ENCODE measurements around the gene KRT17. TPM values are rescaled to one million over a fixed set of nuclear protein-coding genes. Genes with fewer than 3 reads are reported as not detected.

The KRT17 gene
- not detected for total RNA-seq

DNA sequence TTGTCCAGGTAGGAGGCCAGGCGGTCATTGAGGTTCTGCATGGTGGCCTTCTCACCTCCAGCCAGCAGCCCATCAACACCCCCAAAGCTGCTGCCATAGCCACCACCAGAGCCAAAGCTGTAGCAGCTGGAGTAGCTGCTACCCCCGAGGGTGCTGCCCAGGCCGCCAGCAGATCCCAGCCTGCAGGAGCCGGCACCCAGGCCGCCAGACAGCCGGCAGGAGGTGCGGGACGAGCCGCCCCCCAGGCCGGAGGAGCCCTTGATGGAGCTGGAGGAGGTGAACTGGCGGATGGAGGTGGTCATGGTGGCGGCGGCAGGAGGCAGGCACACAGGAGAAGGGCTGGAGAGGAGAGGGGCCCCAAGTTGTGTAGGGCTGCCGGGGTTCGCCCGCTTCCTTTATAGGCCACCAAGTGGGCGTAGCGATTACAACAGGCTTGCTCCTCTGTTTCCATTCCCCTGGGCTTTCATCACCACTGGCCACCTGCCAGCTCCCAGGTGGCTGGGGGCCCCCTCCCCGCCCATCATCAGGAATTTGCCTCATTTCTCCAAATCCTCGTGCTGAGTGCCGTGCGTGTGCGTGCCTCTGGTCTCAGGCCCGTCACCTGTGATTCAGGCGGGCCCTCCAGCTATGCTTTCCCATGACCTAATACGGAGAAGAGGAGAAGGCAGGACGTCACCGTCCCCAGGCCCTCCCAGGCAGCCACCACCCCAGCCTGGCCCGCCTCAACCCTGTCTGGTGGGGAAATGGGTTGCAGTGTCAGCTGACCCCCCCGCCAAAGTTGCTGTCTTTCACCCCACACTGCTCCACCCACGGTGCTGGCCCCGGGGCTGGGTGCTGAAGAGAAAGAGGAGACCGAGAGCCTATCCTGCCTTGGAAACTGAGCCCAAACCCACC is at the start of gene KRT17:
TSS of gene KRT17 (minus strand) at position 368 of the 894 bp plus-strand sequence. CDS start at position 302, 66 bp downstream.
- Mint-ChIP-seq H3K4me3 (no peak within 1 kb of the TSS), H3K27ac (no peak within 1 kb of the TSS), H3K9me3 (no peaks in the 10 kb centered on the region), H3K27me3 (no peaks in the 10 kb centered on the region), H3K4me1 (no peaks in the 10 kb centered on the region), H3K36me3 (no peaks in the 10 kb centered on the region)
- no peak for DNase-seq

DNA sequence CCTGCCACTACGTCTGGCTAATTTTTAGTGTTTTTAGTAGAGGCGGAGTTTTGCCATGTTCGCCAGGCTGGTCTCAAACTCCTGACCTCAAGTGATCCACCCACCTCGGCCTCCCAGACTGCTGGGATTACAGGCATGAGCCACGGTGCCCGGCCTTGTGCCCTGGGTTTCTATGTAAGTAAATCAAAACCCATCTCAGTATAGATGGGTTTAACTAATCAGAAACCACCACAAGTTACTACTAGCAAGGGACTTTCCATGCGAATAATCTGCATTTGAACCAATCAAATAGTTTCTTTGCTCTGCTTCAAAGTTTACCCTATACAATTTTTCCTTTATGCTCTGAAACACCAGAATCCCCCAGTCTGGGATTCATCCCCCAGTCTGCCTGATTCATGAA is 47.8 kb upstream of the KRT17 start:
- no peaks in the 10 kb centered on the region for H3K27me3 Mint-ChIP-seq
- H3K4me1 Mint-ChIP-seq: peaks cover 36% of the 10 kb centered on the region
- H3K4me3 Mint-ChIP-seq: no peak overlapping the region
- peaks cover 5% of the 10 kb centered on the region for H3K9me3 Mint-ChIP-seq
- H3K36me3 Mint-ChIP-seq: peaks cover 4% of the 10 kb centered on the region
- H3K27ac Mint-ChIP-seq: peak overlapping the region; percentile 23
- no peak for DNase-seq

DNA sequence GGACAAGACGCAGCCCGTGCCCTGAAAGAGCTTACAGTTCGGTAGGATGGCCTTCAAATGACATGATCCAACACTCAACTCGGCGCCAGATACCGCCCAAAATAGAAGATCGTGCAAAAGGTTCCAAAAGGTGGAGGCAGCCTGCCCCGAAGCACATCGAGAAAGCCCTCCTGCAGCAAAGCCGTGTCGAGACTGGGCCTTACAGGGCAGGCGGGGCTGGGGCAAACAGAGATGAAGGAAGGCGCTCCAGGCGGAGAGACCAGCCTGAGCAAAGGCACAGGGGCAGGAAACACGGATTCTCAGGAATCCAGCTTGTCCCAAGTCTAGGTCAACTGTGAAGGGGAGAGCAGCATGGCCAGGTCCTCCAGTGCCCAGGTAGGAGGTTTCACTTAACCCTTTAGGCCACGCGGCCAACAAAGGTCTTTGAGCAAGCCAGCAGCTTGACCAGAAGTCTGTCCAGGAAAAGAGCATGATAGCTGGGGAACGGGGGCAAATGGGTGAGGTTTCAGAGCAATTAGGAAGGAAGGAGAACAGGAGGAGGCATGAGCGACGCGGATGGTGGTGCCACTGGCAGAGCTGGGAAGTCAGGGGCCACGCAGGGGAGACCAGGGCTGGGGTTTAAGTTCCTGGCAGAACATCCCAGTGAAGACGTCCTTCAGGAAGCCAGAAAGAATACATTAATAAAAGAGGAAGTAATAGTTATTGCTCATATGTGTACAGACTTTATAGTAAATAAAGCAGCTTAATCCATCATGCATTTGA is 43.1 kb upstream of the KRT17 start:
- Mint-ChIP-seq H3K4me3 (peak overlapping the region; percentile 67), H3K27me3 (peaks cover 3% of the 10 kb centered on the region), H3K36me3 (no peaks in the 10 kb centered on the region), H3K9me3 (peaks cover under 1% of the 10 kb centered on the region), H3K27ac (peak overlapping the region; percentile 98), H3K4me1 (peaks cover 42% of the 10 kb centered on the region)
- DNase-seq: no peak

DNA sequence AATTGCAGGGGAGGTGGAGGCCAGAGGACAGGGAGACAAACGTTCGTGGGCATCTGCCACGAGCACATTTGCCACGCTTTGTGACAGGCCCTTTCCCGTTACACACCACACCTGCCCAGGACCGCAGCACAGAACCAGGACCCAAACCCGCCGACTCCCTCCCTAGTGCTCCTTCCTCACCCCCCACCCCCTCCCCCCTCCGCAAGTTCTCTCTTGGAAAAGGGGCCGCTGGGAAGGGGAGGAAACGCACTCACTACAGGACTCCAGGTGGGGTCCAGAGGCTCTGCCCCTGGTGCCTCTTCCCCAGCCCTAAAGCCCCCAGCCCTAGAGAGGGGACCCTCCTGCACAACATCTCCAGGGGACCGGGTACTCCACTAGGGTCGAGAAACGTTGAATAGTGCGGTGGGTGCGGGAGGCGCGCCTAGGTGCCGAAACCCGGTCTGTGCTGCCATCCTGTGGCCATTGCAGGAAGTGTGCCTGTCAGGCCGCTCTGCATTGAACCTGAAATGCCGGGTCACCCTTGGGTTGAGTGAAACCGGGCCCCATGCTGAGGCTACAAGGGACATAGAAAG is 42.4 kb upstream of the KRT17 start:
- H3K27ac Mint-ChIP-seq: peak overlapping the region; percentile 98
- peaks cover 37% of the 10 kb centered on the region for H3K4me1 Mint-ChIP-seq
- peak overlapping the region; percentile 79 for H3K4me3 Mint-ChIP-seq
- peaks cover 3% of the 10 kb centered on the region for H3K27me3 Mint-ChIP-seq
- H3K9me3 Mint-ChIP-seq: no peaks in the 10 kb centered on the region
- H3K36me3 Mint-ChIP-seq: no peaks in the 10 kb centered on the region
- peak; percentile 87 for DNase-seq

DNA sequence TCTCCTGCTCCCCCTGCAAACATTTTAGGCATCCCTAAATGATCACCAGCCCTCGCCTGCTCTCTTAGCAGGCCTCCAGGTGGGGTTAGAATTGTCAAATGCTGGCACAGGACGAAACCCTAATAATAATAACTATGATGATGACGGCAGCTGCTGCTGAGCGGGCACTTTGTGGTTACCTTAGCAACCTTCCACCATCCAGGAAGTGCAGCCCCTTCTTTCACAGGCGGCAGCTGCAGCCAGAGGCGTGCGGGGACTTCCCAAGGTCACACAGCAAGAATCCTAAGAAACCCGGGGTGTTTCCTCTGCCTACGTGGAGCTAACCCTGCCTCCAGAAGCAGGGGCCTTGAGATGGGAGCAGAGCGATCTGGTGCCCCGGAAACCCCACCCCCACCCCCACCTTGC is 41.9 kb upstream of the KRT17 start:
- Mint-ChIP-seq H3K4me1 (peaks cover 37% of the 10 kb centered on the region), H3K4me3 (peak overlapping the region; percentile 79), H3K9me3 (no peaks in the 10 kb centered on the region), H3K36me3 (no peaks in the 10 kb centered on the region), H3K27ac (peak overlapping the region; percentile 98), H3K27me3 (peaks cover 3% of the 10 kb centered on the region)
- peak; percentile 83 for DNase-seq

DNA sequence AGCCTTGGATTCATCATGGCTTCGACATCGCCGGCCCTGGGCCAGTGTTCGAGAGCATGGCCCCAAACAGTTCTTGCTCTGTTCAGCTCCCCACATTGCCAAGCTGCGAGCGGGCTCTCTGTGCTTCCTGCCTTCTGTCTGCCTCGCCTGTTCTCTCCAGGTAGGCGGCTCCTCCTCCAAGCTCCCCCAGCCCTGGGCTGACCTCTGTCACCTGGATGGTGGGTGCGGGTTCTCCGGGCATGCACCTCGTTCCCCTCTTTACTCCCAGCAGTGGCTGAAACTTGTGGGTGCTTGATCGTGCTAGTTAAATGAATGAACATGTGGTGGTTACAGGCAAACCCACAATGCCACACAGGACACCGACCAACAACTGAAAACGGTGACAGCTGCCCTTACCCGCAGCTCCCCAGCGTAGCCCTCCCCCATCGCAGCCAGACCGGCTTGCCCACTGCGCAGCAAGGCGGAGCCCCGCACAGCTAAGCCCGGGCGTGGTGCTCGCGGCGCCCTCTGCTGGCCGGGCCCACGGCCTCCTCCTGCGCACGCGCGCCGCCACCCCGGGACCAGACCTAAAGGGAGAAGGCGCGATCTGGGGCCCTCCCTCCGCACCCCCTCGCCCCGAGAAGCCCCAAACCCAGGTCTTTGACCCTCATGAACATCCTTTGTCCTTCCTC is 41.3 kb upstream of the KRT17 start:
- Mint-ChIP-seq H3K9me3 (no peaks in the 10 kb centered on the region), H3K27me3 (peaks cover 3% of the 10 kb centered on the region)
- DNase-seq: peak; percentile 97

DNA sequence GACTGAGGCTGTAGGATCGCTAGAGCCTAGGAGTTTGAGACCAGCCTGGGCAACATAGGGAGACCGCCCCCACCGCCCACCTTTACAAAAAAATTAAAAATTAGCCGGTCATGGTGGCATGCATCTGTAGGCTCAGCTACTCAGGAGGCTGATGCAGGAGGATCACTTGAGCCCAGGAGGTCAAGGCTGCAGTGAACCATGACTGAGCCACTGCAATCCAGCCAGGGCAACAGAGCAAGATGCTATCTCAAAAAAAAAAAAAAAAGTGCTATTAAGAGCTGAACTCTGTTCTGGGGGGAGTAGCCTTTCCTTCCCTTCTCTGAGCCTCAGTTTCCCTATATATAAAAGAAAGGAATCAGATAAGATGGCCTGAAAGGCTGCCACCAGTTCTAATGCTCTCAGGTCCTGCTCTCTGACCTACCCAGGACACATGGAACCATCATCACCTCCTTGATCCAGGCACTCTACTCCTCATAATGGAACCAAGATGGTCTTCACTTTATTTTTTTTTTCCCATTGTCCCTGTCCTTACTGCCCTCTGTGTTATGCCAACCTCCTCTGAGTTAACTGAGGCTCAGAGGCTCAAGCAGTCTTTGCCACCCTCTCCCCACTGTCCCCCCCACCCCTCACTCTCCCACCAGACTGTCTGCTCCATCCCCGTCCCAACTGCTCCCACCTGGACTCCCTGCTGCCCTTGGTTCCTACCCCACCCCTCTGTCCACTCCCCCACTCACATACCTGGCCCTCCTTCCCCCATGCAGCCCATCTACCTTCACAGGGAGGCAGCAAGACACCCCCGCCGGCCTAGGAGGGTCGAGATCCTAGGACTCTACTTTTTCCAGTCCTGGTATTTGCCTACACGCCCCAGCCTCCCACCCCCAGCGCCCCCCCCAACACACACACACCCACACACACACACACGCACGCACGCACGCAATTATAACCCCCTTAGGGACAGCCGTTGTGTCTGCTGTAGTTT is 40.5 kb upstream of the KRT17 start:
- Mint-ChIP-seq H3K9me3 (no peaks in the 10 kb centered on the region), H3K27me3 (peaks cover 3% of the 10 kb centered on the region), H3K4me1 (peaks cover 35% of the 10 kb centered on the region), H3K36me3 (no peaks in the 10 kb centered on the region), H3K27ac (peak overlapping the region; percentile 98), H3K4me3 (peak overlapping the region; percentile 79)
- DNase-seq: no peak

More for the DNA sequence above, 41.3 kb upstream of the KRT17 start:
- Mint-ChIP-seq H3K4me3 (peak overlapping the region; percentile 79), H3K36me3 (no peaks in the 10 kb centered on the region), H3K27ac (peak overlapping the region; percentile 98), H3K4me1 (peaks cover 37% of the 10 kb centered on the region)

DNA sequence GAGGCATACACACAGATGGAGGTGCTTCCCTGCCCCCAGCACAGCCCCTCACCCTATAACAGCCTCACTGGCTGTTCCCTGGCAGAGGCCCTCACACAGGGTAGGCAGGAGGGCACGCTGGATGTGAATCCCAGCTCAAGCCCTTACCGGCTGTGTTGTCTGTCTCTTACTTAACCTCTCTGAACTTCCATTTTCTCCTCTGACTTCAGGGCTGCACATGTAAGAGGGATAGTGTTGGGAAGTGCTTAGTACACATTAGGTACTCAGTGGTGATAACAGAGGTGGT is 39.7 kb upstream of the KRT17 start:
- Mint-ChIP-seq H3K4me1 (peaks cover 28% of the 10 kb centered on the region), H3K4me3 (no peak overlapping the region), H3K27ac (no peak overlapping the region), H3K9me3 (no peaks in the 10 kb centered on the region), H3K27me3 (peaks cover 3% of the 10 kb centered on the region), H3K36me3 (no peaks in the 10 kb centered on the region)
- DNase-seq: no peak

DNA sequence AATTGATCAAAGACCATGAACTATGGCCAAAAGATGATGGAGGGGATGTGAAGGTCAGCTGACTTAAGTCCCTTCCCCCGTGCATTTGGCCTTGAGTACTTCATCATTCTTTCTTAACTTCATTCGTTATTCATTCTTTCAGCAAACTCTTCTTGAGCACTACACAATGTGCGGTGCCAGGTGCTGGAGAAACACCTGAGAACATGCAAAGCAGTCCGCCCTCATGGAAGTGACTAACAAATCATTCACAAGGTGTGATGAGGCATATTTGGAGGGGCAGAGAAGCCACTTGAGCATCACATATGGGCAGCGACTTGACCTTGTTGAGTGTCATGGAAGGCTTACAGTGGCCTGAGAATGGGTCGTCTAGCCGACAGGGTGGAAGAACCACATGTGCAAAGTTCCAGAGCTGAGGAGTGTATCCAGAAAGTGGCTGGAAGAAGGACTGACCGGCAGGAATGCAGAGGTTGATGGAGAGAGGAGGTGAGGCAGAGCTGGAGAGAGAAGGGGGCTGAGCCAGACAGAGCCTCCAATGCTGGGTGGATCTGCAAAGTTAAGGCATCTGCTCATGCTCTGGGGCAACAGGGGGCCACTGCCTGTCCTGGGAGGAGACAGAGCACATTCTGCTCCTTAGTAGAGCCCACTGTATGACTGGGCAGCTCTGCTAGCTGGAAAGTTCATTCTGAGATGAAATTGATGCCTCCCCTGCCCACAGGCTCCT is 39.2 kb upstream of the KRT17 start:
- Mint-ChIP-seq H3K27ac (no peak overlapping the region), H3K36me3 (no peaks in the 10 kb centered on the region), H3K4me1 (peaks cover 25% of the 10 kb centered on the region), H3K27me3 (peaks cover 3% of the 10 kb centered on the region), H3K9me3 (no peaks in the 10 kb centered on the region), H3K4me3 (no peak overlapping the region)
- no peak for DNase-seq

DNA sequence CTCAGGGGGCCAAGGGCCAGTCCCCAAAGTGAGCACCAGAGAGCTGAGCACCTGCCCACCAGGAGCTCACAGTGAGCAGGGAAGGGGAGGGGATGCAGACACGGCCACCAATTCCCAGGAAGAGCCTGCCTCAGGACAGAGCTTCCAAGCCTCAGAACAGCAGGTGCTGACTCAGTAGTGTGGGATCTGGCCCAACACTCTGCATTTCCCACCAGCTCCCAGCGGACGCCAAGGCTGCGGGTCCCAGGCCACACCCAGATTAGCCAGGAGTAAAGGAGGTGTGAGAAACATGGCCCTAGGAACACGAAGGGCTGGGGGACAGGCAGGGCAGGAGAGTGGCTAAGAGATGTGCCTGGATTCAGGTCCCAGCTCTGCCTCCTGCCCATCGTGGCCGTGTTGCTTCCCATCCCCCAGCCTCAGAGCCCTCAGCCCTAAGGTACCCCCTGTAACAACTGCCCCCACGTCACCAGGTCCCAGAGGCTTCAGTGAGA is 35.9 kb upstream of the KRT17 start:
- no peak for DNase-seq
- no peak overlapping the region for H3K4me3 Mint-ChIP-seq

DNA sequence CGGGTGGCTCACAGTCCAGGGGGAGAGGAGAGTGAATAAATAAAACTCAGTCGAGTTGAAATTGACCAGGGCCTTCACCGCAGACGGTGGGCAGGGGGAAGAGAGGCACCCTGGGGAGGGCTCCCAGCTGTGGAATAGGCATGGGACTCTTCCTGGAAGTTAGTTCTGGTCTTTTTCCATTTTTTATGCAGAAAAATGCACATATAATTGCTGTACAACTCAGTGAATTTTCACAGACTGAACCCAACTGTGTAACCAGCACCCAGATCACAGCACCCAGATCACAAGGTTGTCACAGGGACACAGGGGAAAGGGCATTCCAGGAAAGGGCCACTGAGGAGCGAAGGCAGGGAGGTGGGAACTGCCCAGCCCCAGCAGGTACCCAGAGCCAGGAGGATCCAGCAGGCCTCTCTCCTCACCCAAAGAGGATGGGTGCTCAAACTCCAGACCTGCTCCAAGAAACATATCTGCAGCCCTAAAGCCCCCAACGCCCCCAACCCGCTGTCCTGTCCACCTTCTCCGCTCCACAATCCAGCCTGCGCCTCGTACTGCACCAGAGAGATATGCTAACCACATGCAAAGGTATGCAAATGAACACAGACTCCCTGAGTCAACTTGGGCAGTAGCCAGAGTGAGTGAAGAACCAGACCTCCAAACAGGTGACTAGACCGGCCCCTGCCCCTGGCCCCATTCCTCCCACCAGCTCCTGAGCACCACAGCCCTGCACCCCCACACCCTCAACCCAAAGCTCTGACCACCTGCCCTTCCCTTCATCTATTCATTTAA is 35.2 kb upstream of the KRT17 start:
- no peaks in the 10 kb centered on the region for H3K9me3 Mint-ChIP-seq
- no peak for DNase-seq
- no peak overlapping the region for H3K27ac Mint-ChIP-seq
- H3K4me3 Mint-ChIP-seq: no peak overlapping the region
- H3K27me3 Mint-ChIP-seq: no peaks in the 10 kb centered on the region
- H3K36me3 Mint-ChIP-seq: no peaks in the 10 kb centered on the region
- H3K4me1 Mint-ChIP-seq: peaks cover 4% of the 10 kb centered on the region

More for the DNA sequence above, 35.9 kb upstream of the KRT17 start:
- Mint-ChIP-seq H3K27ac (no peak overlapping the region), H3K27me3 (no peaks in the 10 kb centered on the region), H3K4me1 (peaks cover 7% of the 10 kb centered on the region), H3K36me3 (no peaks in the 10 kb centered on the region), H3K9me3 (no peaks in the 10 kb centered on the region)

DNA sequence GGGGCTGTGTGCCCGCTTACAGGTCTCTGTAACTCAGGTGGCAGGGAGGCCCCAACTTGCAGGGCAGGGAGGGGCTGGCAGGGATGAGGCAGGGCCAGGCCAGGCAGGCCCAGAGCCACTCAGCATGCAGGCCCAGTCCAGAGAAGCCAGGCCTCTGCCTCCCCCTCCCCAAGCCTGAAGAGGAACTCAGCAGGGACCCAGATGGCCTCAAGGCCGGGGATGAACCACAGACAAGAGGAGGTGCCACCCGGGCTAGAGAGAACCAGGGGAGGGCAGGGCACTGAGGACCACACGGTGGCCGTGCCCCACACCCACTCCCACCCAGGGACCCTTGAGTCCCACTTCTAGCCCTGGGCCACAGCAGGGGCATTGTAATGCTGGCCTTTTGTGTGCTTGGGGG is 34.5 kb upstream of the KRT17 start:
- no peak for DNase-seq
- H3K27me3 Mint-ChIP-seq: no peaks in the 10 kb centered on the region
- no peaks in the 10 kb centered on the region for H3K36me3 Mint-ChIP-seq
- no peaks in the 10 kb centered on the region for H3K4me1 Mint-ChIP-seq
- H3K4me3 Mint-ChIP-seq: no peak overlapping the region
- H3K27ac Mint-ChIP-seq: no peak overlapping the region
- no peaks in the 10 kb centered on the region for H3K9me3 Mint-ChIP-seq

DNA sequence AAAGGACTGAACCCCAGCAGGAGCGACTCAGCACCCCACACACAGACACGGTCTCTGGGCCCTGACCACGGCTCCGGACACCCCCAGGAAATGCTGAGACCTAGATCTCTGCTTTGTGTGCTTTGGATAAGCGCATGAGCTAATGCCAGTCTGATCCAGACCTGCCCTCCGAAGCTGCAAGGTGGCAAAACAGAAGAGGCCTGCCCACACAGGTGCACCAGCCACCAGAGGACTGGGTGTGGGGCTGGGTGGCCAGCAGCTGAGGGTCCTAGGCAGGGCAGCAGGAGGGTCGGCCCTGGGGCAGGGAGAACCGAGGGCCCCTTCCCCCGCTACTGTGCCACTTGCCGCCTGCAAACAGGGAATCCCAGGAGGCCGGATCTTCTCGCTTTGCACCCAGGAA is 33.6 kb upstream of the KRT17 start:
- no peak overlapping the region for H3K4me3 Mint-ChIP-seq
- H3K27ac Mint-ChIP-seq: no peak overlapping the region
- no peaks in the 10 kb centered on the region for H3K27me3 Mint-ChIP-seq
- H3K36me3 Mint-ChIP-seq: no peaks in the 10 kb centered on the region
- H3K4me1 Mint-ChIP-seq: no peaks in the 10 kb centered on the region
- no peak for DNase-seq
- no peaks in the 10 kb centered on the region for H3K9me3 Mint-ChIP-seq

Data from activated naive CD8-positive, alpha-beta T cell treated with anti-CD3 and anti-CD28 coated beads for 36 hours (primary cell).